OCI-M2 (cell line): Measurements from ENCODE around the gene PJVK.
"Not testable (repeated sequence)": the region's sequence is repeated elsewhere in the genome, so short reads cannot be mapped to it uniquely, and the experiment has no call there.

Experiments used
- DNase-seq: peaks from one replicate; lab custom pipeline; 2025; ENCODE audit not compliant: unreplicated experiment; lab: John Stamatoyannopoulos, UW

PJVK gene

DNA sequence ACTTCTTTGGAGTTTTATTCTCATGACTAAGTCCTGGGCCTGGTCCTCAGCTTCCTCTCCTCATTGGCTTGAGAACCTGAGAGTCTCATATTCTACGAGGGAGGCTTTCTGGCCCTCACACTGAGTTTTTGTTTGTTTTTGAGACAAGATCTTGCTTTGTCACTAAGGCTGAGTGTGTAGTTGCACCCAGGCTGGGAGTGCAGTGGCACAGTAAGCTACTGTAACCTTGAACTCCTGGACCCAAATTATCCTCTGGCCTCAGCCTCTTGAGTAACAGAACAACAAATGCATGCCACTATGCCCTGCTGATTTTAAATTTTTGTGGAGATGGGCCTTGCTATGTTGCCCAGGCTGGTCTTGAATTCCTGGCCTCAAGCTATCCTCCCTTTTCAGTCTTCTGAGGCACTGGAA is 22.8 kb upstream of the PJVK start:
- no peak for DNase-seq

DNA sequence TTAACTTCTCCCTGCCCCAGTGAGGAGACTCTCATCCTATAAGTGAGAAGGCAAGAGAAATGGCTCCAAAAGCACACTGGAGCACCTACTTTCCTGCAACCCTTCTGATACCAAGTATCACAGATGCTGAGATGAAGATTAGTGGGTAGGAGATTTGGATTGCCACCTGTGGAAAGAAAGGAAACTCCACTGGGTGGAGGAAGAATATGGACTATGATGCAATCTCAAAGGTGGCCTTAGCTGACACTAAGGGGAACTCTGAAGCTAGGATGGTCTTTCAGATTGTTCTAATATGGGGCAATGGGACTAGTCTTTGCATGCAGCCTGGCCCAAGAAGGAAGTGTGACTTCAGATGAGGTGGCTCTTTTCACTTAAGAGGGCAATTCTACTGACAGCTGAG is 21.8 kb upstream of the PJVK start:
- no peak for DNase-seq

DNA sequence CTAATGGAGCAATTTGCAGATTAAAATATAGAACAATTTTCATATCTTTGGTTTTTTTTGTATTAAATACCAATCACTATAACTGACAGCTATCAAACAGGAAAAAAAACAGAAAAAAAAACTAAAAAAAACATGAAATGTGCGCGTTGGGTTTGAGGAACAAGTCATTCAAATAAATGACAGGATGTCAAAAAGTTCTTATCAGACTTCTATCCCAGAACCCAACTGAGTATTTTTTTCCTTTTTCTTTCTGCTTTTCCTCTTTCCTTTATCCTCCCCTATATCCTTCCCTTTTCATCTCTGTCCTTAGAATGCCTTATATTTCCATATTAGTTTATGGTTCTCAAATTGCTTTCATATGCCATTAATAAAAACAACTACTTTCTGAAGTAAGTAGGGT is 14.5 kb upstream of the PJVK start:
- no peak for DNase-seq

DNA sequence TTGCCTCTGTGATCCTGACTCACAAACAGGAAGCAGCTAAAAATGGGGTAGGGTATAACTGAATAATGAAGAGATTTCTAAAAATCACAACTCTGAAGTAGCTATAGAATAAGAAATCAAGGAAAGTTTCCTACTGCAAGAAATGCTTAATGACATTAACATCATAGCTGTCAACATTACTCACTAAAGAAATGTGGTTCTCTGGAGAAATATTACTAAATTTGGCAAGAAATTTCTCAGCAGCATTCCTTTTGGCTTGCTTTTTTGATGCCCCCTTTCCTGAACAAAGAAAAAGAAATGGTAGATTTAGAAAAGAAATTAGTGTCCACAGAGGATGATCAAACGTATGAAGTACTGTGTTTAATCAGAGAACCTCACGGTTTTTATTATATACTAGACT is 9.8 kb upstream of the PJVK start:
- no peak for DNase-seq

DNA sequence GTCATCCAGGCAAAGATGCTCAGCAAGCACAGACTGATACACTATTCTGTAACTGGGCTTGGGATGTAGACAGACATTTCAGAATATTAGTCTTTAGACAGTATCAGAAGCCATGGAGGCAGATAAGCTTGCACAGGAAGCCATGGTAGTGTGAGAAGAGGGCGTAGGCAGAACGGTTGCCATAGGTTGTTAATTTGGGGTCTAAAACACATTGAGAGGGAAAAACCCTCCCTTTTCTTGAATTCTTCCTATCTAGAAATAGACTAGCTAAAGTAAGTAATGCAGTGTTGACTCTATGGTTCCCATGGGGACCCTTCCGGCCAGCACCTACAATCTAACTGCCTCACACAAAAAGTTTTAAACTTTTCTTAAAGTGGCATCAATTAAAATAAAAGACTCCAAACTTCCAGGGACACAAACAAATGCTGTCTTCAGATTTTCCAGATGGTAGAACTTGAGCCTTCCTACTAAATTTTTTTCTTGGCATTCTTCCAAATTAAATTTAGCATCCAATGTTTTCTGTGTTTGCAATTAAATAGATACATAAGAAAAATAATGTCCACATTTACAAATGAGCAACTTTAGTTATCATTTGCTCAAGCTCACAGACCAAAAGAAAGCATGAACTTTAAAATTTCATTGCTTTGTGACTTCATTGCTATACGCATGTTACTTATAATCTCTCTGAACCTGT is 2.1 kb upstream of the PJVK start:
- DNase-seq, result no peak

DNA sequence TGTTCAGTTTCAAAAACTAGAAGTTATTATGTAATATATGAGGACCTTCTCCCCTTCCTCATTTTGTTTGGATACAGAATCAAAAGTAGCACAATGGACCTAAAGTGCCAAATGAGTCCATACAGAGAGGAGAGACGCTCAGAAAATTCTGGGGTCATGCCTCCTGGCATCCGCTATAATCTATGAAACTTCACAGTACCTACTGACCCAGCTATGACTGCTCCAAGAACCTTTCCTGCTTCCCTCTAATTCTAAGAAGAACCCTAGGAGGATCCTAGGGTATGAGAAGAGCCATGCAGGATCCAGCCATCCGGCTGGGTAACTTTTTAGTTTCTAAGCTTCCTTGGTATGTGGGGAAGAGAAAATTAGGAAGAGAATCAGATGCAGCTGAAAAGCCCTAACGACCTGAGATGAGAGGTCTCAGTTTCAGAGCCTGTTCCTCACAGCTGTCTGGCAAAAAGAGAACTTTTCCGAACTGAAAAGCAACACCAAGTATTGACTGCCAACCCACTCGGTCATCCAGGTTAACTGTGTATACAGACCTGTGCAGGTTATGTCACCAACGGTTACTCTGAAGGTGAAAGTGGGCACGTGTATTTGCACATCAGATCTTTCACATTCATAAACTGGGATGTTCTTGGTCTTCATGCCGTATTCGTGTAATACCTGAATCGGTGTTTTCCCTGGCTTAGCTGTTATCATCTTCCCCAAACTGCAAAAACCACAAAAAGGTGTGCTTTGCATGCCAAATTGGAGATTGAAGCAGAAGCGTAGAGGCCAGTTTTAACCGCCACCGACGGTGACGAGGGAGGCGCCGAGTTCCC is 1.3 kb upstream of the PJVK start:
- no peak for DNase-seq

DNA sequence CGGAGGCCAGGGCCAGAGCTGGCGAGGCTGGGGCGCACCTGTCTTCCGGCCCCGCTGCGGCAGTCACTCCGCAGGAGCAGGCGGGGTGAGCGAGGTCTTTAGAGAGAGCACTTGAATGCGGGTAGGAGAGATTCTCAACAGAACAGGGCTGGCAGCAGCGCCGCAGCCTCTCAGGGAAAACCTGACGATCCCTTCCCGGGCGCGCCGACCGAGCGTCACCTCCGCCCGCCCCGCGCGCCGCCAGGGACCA is 729 bp upstream of the PJVK start:
- DNase-seq, result no peak

DNA sequence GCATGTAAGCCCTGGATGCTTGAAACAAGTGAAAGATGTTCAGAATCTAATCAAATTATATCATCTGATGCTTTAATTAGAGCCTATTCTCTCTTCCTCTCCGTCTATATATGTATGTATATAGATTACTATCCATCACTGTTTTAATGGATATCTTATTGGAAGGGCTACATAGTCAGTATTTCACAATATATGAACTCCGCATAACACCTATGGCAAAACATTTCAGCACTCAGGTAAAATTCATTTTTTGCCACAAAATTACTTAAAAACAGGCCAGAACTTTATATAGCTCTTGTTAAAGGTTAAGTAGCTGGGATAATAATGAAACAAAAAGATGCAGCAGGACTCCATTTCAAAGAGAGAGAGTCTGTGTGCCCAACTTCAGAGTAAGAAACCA is 1.2 kb downstream of the PJVK start:
- DNase-seq, result no peak

DNA sequence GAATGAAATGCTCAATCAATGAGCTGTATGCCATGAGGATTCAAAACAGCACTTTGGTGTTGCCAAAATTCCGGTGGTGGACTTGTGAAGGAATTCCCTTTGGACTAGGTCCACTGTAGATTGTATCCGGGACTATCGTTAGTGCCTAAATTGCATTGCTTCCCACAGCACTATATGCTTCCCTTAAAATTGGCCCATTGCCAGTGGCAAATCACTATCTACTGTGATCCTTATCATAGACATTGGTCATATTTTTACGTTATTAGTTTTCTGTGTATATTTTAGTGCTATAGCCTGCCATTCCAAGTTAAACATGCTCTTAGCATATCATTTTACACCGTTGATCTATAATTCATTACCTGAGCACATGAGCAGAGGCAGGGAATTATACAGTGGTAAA is 1.7 kb downstream of the PJVK start:
- DNase-seq, result no peak

DNA sequence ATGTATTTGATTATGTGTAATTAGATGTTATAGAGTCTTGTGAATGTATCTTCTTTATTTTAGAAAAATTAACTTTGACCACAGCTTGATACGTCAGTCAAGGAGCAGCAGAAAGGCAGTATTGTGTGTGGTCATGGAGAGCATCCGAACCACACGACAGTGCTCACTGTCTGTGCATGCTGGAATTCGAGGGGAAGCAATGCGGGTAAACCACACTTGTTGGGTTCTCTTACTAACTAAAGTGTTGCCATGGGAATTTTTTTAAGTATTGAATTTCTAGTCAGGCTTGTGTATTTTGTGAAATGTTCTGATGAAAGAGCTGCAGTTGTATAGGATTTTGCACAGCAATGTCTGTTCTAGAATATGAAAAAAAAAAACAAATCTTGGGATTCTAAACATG is 4.8 kb downstream of the PJVK start:
- no peak for DNase-seq

DNA sequence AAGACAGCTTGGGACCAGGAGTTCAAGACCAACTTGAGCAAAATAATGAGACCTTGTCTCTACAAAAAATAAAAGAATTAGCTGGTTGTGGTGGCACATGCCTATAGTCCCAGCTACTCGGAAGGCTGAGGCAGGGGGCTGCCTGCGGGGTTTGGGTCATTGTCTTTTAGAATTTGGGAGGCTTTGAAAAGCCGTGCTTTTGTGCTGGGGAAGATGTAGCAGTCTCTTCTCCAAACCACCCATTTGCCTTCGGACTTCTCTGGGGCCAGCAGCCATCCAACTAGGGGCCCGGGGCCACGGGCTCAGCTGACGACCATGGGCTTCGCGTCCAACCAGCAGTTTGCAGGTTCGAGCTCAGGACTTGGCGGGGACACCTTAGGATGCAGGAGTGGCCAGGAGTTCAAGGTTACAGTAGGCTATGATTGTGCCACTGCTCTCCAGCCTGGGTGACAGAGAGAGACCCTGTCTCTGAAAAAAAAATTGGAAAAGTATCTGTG is 6.3 kb downstream of the PJVK start:
- DNase-seq, result no peak

DNA sequence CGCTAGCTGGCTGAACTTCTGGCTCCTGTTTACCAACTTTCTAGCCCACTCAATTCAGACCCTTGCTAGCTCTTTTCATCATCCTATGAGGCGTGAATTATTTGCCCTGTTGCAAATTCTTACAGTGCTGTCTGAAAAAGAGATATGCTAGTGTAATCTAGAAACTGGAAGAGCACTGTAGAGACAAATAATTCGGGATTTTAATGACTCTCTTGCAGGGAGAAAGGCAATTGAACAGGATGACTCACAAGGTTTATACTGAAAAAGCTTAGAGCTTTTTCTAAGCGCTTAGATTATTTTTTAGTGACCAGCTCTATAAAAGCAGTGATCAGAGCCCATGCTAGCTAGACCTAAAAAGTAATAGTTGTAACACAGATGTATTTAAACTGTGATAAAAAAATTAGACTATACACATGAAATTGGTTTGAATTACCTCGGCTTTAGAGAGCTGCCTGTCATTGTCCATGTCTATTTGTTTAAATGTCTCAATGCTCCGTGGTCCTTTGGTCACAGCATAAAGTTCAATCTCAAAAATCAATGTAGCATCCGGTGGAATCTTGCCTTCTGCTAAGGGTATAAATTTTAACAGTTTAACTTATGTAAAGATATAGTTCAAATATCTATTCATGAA is 18.2 kb downstream of the PJVK start:
- no peak for DNase-seq

DNA sequence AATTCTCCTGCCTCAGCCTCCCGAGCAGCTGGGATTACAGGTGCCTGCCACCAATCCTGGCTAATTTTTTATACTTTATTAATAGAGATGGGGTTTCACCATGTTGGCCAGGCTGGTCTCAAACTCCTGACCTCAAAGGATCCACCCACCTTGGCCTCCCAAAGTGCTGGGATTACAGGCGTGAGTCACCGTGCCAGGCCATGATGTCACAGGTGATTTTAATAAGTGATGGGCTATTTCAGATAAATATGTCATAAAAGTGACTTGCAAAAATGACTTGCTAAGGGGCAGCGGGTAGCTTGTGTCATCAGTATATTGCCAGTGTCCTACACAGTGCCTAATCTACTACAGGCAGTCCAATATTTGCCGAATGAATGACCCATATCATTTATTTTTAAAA is 20.1 kb downstream of the PJVK start:
- DNase-seq, result not testable (repeated sequence)

DNA sequence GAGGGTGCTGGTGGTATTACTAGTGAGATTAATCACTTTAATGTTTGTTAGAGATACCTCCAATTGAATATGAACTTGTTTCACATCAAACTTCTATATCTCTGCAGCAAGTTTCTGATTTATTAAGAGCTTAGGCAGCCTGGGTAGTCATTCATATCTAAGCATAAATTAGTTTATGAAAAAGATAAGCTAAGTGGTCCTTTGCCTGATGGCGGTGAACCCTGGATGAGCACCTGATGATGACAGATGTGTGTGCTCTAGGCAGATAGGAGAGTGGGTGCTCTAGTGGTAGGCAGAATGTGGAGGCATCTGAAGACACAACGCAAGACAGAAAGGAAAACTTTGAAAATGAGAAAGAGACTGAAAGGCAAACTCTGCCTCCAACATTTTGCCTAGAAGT is 22.2 kb downstream of the PJVK start:
- no peak for DNase-seq

DNA sequence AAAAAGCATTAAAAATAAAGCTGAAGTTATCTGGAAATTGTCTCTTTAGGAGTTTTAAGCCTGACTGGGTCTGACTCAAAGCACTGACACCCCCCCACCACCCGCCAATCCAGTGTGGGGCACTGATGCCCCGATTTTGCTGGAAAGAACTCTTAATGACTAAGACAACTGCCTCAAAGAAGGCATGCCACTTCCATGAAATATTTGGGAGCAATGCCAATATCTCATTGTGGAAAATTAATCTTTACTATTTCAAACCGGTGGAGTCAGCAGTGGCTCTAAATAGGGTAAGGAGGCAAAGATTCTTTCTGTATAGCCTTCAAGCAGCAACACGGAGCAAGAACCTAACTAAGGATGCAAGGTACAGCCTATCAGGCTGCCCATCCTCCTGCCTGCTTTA is 22.8 kb downstream of the PJVK start:
- DNase-seq, result no peak

DNA sequence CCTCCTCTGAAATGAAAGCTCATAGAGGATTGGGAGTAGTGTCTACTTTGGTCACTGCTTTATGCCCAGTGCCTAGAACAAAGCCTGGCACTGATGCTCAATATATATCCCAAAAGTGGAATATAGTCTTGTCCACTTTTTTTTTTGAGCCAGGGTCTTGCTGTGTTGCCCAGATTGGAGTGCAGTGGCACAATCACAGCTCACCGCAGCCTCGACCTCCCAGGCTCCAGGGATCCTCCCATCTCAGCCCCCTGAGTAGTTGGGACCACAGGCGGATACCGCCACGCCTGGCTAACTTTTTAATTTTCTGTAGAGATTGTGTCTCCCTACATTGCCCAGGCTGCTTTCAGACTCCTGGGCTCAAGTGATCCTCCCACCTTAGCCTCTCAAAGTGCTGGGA is 23.4 kb downstream of the PJVK start:
- DNase-seq, result no peak

DNA sequence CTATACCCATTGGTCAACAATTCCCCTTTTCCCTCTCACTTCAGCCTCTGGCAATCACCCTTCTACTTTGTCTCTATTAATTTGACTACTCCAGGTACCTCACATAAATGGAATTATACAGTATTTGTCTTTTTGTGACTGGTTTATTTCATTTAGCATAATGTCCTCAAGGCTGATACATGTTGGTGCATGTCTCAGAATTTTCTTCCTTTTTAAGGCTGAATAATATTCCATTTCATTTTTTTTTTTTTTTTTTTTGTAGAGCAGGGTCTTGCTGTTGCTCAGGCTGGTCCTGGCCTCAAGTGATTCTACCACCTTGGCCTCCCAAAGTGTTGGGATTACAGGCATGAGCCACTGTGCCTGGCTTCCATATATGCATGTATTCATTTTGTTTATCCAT is 25.3 kb downstream of the PJVK start:
- DNase-seq, result no peak

DNA sequence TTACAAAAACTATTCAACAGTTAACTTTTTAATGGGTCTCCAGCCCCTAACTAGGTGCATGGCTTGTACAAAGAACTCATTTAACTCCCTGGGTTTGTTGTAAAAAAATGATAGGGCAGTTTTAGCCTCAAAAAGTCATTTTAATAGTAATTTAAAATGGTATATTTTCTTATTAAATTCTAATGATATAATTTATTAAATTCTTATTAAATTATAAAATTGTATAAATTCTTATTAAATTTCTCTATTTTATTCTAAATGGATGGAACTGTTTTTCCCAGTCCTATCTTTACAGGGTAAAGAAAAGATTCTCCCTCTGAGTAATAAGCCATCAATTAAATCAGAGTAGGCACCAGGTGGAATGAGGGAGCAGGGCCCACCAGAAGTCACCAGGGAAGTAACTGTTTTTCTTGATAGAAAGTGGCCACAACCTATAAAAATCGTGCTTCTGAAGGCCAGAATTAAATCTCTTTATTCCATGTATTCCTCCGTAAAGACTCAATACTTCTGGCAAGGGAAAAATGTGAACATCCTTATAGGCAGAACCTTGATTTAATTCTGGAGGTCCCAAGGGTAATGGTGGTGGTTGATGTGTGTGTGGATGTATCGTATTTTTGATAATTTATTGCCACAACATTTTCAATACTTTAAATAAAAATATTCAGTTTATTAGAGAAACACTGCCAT is 26.4 kb downstream of the PJVK start:
- DNase-seq, result no peak

DNA sequence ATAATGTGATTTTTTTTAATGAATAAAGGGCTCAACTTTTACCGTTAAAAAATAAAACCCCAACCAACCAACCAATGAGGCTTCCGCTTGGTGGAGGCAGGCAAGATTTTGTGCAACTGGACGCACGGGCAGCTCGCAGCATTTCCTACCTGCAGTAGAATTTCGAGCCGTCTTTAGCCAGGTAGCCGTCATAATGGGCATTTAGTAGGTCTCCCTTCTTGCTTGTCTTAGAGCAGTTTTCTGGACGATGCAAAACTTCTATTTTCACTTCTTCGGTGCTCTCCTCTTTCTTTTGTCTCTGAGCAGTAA is 26.9 kb downstream of the PJVK start:
- DNase-seq, result no peak

DNA sequence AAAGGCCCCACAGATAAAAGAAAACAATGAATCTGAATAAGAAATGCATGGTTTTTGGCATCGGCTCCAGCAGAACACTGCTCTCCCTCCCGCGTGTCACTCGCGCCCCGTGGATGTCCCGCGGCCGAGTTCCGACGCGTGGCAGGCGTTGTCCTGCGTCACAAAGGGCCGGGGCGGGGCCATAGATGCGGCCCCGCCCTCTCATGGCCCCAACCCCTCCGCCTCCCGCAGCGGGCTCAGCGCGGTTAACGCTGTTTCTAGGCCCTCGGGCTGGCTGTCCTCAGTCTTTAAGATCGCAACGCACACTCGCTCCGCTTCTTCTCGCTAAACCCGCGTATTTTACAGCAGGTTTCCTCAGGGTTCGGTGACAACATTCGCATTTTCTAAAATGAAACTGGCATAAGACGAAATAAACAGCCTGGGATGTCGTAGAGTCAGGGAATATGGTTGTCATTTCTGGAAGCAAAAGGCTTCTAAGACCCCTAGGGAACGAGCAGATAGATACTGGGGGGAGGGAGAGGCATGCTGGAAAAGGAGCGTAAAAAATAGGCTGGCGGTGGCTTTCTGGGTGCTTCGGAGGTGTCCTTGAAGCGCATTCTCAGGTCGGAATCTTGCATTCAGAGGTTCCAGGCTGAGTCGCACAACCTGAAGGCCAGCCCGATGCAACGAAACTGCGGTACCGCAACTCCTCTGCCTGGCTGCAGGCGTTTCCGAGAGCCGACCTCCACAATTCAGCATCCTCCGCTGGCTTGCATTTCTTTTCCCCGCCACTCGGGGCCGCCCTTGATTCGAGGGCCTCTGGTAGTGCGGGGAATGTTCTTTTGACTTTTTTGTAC is 27.5 kb downstream of the PJVK start, which contains the start of gene FKBP7:
FKBP7 (minus strand) TSS at position 162 of the 836 bp plus-strand sequence; CDS start at position 61, 101 bp downstream.
- peak; percentile 16 for DNase-seq

DNA sequence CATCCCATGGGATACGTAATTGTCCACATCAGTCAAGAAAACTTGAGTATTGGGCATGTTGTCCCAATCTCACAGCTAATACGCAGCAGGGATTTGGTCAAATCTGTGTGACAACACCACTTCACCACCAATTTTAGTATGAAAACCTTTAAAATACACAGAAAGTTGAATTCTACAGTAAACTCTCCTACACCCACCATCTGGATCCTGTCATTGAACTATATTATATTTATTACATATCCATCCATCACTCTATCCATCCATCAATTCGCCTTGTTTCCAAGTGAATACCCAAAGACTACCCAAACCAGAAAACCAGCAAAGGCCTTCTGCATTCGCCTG is 28.1 kb downstream of the PJVK start:
- no peak for DNase-seq
